Ureter (tissue), 1 donor: ENCODE measurements around the gene EBI3. TPM values are rescaled to one million over a fixed set of nuclear protein-coding genes. Genes with fewer than 3 reads are reported as not detected.
"Not testable (repeated sequence)": the region's sequence is repeated elsewhere in the genome, so short reads cannot be mapped to it uniquely, and the experiment has no call there.

Experiments used
- DNase-seq: peaks from one replicate; pipeline ENCODE4 v3.0.0-alpha.2; 2020; ENCODE audit warnings: low spot score
- total RNA-seq: library from RNA; stranded (reverse); gene quantifications from one replicate; pipeline ENCODE4 v1.2.4, GENCODE V29; 2023
- donor health status: DM: yes; HTN: yes; CAD: no.

Gene EBI3
- total RNA-seq, 1 donor from 2014 or later = 1.5 TPM

DNA sequence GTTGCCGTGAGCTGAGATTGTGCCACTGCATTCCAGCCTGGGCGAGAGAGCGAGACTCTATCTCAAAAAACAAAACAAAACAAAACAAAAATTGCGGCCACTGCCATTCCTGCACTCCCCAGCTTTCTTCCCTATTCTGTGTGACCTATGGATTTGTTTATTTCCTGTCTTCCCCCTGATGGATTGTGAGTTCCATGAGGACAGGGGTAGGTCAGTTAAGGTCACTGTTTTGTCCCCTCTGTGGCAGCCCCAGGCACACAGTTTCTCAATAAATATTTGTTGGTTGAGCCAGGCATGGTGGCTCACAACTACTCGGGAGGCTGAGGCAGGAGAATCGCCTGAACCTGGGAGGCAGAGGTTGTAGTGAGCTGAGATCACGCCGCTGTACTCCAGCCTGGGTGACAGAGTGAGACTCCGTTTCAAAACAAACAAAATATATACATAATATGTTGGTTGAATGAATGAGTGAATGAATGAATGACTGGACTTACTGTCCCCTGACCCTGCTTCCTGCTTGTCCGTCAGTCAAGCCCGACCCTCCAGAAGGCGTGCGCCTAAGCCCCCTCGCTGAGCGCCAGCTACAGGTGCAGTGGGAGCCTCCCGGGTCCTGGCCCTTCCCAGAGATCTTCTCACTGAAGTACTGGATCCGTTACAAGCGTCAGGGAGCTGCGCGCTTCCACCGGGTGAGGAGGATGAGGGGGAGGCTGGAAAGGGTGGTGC lies 5.0 kb downstream of the EBI3 start:
- no peak for DNase-seq

DNA sequence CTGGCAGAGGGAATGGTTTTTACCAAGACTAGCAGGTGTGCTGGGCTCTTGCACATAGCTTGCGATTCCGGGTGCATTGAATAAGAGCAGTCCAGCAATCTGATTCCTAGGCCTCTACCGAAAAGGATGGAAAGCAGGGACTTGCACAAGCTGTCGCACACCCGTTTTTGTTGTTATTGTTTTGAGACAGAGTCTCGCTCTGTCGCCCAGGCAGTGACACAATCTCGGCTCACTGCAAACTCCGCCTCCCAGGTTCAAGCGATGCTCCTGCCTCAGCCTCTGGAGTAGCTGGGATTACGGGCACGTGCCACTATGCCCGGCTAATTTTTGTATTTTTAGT lies 5.5 kb downstream of the EBI3 start:
- DNase-seq = no peak

DNA sequence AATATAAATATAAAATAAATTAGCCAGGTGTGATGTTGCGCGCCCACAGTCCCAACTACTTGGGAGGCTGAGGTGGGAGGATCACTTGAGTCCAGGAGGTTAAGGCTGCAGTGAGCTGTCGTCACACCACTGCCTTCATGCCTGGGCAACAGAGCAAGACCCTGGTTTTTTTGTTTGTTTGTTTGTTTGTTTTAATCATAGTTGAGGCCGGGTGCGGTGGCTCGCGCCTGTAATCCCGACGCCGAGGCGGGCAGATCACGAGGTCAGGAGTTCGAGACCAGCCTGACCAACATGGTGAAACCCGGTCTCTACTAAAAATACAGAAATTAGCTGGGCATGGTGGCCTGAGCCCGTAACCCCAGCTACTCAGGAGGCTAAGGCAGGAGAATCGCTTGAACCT lies 8.2 kb downstream of the EBI3 start:
- DNase-seq = not testable (repeated sequence)

DNA sequence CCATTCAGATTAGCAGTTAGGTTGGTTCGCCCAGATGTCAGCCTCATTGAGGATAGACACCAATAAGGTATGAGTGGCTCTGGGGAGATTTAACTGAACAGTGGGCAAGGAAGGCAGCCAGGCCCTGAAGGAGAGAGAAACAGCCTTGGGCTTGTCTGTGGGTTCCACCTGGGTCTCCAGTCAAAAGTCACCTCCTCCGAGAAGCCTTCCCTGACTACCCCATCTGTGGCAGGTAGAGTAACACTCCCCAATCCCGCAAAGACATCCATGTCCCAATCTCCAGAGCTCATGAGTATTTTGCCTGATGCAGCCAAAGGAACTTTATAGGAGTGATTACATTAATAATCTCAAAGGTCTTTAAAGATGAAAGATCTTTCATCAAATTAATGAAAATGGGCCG lies 9.5 kb downstream of the EBI3 start:
- no peak for DNase-seq

DNA sequence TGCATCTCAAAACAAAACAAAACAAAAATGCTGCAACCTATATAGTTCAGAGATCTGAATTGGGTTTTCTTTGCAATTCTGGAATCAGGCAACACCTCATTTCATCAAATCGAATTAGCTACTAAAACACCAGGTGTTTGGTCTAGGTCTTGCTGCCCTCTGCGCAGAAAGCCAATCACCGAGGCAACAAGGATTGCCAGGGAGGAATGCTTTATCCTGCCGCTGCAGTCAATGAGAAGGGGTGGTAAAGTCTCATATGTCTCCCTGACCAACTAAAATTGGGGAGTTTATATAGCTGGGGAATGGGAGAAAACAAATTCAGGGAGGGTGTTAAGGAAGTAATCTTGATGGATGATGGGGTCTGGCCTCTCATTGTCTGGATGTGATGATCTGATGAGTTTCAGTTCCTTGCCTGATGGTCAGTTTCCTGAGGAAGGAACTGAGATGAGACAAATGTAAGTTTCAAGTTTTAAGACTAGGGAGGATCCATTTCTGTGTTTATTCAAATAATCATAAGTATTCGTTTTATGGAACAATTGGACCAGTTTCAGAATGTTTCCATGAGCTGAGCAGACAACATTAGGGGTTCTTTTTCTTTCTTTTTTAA lies 12.6 kb downstream of the EBI3 start:
- no peak for DNase-seq

DNA sequence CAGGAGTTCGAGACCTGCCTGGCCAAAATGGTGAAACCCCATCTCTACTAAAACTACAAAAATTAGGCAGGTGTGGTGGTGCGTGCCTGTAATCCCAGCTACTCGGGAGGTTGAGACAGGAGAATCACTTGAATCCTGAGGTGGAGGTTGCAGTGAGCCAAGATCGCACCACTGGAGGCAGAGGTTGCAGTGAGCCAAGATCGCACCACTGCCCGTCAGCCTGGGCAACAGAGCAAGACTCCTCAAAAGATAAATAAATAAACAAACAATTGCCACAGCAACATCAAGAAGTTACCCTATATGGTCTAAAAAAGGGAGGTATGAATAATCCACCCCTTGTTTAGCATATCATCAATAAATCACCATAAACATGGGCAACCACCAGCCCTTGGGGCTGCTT lies 16.6 kb downstream of the EBI3 start:
- not testable (repeated sequence) for DNase-seq

DNA sequence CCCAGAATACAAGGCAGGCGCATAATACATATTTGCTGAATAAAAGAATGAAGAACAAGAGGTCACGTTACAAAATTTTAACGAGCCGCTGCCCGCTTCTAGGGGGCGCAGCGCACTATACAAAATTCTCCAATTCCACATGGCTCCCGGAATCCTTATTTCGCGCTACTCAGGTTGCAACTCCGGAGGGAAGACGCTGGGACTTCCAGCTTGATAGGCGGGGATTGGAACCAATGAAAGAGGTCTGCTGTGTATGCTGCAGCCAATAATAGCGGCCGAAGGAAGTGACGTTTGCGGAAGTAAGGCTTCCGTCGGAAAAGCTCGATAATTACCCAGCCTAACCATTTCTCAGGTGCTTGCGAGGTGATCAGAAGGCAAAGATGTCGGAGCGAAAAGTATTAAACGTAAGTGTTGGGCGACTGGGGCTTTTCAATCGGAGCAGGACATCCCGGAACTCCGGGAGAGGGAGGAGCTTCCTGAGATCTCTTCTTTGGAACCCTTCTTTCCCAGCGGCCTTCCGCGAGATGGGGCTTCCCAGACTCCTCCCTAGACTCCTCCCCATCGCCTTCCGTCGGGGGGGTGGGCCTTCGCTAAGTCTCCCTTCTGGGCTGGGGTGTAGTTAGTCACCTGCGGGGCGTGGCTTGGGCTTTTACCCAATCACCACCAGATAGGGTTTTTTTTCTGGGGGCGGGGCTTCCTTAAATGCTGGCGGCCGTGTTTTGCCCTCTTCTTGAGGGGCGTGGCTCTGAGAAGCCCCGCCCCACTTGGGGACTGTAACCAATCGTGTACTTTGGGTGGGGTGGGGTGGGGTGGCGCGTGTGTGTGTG lies 17.7 kb downstream of the EBI3 start, which contains the start of gene YJU2:
Gene YJU2 (plus strand): TSS at position 314 of the 827 bp plus-strand sequence. CDS start 67 bp downstream, at position 381.
- peak; percentile 99 for DNase-seq

DNA sequence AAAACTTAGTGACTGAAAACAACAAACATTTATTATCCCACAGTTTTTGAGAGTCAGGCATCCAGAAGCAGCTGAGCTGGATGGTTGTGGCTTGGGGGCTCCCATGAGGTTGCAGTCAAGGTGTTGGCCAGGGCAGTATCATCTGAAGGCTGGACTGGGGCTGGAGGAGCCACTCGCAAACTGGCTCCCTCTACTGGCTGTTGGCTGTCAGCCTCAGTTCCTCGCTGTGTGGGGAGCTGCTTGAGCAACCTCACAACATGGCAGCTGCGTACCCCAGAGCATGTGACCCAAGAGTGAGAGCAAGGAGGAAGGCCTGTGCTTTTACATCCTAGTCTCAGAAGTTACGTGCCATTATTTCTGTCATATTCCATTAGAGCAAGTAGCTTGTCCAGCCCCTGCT lies 27.2 kb downstream of the EBI3 start:
- DNase-seq = no peak

DNA sequence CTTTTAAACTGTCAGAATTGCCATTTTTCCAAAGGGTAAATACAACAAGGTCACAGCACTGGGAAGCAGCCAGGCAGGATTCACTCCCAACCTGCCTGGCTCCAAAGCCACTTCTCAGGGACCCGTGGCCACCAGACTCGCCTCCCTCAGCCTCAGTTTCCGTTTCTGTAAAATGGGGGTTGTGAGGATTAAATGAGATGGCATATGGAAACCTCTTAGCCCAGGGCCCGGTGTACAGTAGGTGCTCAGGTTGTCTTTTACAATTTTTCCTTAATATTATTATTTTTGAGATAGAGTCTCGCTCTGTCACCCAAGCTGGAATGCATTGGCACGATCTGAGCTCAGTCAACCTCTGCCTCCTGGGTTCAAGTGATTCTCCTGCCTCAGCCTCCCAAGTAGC lies 27.7 kb downstream of the EBI3 start:
- no peak for DNase-seq

DNA sequence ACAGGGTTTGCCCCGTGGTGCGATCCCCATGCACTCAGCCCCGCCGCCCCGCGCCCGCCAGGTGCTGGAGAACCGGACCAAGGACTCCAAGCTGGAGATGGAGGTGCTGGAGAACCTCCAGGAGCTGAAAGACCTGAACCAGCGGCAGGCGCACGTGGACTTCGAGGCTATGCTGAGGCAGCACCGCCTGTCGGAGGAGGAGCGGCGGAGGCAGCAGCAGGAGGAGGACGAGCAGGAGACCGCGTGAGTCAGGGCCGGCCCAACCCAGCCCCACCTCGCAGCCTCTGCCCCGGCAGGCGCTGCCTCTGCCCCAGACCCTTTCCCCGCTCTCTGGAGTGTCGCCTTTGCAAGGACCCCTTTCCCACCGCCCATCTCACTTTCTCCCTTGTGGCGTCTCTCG lies 28.9 kb downstream of the EBI3 start:
- no peak for DNase-seq

DNA sequence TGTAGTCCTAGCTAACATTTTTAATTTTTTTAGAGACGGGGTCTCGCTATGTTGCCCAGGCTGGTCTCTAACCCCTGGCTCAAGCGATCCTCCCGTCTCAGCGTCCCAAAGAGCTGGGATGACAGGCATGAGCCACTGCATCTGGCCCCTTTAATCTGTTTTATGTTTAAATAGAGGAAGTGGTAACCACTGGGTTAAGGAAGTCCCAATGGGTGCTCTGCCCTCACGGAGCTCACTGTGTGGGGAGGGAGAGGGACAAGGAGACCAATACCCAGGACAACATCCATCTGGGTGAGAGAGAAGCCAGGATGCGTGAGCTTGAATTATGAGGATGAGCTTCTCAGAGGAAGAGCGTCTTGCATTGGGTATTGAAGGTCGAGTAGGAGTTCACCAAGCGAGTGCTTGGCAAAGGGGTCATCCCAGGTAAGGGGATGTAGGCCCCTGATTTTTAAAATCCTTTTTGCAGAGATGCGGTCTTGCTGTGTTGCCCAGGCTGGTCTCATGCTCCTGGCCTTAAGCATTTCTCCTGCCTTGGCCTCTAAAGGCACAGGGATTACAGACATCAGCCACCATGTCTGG lies 31.4 kb downstream of the EBI3 start:
- no peak for DNase-seq

DNA sequence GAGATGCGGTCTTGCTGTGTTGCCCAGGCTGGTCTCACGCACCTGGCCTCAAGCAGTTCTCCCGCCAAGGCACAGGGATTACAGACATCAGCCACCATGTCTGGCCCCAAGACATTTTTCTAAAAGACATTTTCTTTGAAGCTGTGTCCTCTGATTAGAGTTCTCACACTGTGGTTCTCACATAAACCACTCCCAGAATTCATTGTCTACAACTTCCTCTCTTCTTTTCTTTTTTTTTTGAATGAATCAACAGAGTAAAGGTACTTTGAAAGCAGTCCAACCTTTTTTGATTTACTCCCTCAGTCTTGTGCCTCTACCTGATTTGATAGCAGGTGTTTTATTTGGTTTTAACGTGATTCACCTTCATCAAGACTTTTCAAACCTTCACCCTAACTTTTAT lies 35.5 kb downstream of the EBI3 start:
- no peak for DNase-seq

DNA sequence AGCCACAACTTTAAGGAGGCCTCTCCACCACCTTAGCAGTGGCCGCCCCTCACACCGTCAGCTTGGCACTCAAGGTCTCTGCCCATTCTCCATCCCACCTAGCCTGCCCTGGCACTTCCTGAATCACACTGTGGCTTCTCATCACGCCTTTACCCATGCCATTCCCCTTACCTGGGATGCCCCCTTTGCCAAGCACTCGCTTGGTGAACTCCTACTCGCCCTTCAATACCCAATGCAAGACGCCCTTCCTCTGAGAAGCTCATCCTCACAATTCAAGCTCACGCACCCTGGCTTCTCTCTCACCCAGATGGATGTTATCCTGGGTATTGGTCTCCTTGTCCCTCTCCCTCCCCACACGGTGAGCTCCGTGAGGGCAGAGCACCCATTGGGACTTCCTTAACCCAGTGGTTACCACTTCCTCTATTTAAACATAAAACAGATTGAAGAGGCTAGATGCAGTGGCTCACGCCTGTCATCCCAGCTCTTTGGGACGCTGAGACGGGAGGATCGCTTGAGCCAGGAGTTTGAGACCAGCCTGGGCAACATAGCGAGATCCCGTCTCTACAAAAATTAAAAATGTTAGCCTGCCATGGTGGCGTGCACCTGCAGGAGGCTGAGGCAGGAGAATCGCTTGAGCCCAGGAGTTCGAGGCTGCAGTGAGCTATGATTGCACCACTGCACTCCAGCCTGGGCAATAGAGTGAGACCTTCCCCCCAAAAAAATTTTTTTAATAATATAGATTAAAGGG lies 37.1 kb downstream of the EBI3 start:
- DNase-seq = no peak

DNA sequence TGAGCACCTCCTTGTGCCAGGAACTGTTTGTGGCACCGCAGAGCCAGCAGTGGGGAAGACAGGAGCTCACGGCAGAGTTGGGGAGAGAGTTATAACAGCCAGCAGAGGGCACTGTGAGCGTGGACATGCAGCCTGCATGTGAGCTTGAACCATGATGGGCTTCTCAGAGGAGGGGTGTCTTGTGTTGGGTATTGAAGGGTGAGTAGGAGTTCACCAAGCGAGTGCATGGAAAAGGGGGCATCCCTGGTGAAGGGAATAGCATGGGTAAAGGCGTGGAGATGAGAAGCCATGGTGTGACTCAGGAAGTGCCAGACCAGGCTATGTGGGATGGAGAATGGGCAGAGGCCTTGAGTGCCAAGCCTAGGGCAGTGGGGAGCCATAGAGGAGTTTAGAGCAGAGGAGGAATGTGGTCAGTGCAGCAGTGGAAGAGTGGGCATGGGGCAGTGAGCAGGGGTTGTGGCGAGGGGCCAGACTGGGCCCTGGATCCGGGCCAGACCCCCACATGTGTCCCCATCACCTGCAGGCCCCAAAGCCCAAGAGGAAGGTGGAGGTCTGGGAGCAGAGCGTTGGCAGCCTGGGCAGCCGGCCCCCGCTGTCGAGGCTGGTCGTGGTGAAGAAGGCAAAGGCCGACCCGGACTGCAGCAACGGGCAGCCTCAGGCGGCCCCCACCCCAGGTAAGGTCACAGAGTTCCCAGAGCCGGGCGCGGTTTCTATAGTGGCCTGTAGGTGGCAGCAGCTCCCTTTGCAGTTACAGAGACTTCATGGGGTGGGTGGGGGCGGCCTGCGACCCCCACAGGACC lies 38.0 kb downstream of the EBI3 start:
- no peak for DNase-seq

DNA sequence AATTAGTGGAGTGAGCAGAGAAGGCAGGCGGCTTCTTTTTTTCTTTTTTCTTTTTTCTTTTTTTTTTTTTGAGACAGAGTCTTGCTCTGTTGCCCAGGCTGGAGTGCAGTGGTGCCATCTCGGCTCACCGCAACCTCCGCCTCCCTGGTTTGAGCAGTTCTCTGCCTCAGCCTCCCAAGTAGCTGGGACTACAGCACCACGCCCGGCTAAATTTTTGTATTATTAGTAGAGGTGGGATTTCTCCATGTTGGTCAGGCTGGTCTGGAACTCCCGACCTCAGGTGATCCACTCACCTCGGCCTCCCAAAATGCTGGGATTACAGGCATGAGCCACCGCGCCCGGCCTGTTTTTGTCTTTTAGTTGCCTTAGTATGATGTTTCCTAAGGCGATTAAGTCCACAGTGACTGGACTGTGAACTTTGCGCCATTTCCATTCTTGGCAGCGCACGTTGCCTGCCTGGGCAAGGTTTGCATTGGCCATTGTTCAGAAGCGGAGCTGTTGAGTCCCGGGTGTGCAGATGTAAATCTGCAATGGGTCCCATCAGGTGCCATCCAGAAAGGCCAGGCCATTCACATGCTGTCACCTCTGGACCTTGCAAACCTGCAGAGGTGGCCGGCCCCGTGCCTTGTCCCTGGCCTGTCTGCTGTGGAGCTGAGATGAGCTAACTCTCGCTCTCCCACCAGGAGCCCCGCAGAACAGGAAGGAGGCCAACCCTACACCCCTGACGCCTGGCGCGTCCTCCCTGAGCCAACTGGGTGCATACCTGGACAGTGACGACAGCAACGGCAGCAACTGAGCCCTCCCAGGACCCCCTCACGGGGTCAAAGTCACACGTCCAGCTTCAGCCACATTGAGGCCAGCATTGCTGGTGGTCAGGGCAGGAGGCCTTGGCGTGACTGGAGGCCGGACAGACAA lies 38.8 kb downstream of the EBI3 start:
- peak; percentile 72 for DNase-seq

DNA sequence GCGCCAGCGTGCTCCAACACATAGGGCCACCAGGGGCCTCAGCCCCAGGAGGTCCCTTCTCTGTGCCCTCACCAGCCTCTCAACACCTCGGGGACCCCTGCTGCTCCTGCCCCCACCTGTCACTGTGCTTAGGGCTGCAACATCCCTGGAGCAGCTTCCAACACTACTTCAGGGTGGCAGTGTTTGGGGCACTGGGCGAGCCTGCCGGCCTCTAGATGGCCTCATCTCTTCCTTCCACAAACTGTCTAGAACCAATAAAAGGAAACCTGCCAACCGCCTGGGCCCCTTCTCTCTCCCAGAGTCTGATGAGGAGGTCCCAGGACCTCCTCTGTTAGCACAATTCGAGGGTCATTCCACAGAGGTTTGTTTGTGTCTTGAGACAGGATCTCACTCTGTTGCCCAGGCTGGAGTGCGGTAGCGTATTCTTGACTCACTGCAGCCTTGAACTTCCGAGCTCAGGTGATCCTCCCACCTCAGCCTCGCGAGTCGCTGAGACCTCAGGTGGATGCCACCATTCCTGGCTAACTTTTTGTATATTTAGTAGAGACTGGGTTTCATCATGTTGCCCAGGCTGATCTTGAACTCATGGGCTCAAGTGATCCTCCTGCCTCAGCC lies 39.6 kb downstream of the EBI3 start:
- DNase-seq = no peak

DNA sequence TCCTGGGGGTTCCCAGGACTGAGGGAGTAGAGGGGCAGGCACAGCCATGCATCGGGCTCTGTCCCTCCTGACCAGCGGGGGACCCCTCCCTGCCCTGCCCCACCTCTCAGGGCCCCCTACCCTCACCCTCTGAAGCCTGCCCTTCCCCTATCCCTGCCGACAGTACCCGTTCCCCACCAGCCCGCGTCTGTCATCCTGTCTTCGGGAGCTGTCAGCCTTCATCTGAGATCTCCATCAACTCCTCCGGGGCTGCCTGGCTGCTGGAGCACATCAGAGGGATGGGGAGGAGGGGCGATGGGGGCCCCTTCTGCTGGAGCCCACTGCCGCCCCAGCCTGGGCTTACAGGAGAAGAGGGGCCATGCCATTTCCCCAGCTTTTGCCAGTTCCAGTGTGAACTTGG lies 43.6 kb downstream of the EBI3 start:
- DNase-seq = no peak

DNA sequence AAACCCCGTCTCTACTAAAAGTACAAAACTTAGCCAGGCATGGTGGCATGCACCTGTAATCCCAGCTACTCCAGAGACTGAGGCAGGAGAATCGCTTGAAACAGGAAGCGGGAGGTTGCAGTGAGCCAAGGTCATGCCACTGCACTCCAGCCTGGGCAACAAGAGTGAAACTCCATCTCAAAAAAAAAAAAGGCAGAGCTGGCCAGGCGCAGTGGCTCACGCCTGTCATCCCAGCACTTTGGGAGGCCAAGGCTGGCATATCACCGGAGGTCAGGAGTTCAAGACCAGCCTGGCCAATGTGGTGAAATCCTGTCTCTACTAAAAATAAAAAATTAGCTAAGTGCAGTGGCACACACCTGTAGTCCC lies 45.0 kb downstream of the EBI3 start:
- DNase-seq = not testable (repeated sequence)

DNA sequence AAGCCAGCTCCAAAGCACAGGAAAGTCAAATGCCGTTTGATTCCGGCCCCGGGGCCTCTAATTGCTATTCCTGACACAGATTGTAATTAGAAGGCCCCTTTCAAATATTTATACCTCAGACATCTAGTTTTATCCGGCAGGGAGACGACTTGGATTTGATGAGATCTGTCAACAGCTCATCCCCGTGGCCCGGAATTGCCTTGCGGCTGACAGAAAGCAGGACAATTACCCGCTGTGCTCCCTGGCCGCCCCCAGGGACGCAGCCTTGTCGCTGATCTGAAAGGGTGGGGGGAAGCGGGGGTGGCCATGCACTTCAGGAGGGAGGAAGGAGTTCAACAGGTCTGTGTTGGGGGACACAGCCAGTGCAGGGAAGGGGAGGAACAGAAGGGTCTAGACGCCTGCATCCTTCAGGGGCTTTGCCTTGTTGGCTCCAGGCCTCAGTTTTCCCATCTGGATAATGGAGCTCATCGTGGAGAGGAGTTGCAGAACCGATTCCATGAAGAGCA lies 47.9 kb downstream of the EBI3 start:
- DNase-seq = no peak
